PC-9 (cell line): Measurements from ENCODE around the gene TMEM91. TPM values are rescaled to one million over a fixed set of nuclear protein-coding genes. Genes with fewer than 3 reads are reported as not detected.

Experiments used
- BruUV-seq: library from RNA; stranded (reverse); fragments of 400-500 nt; replicated peaks from 2 replicates; lab custom pipeline; 2021; lab: Mats Ljungman, UMichigan
- CTCF ChIA-PET: fragments of 300-600 bp; sonication (Branson Sonifier 250); formaldehyde crosslinking; loops from one replicate; lab custom pipeline; 2022; ENCODE audit warnings: antibody characterized with exemption; lab: Charles Lee
- POLR2A ChIA-PET: fragments of 300-600 bp; sonication (Branson Sonifier 250); formaldehyde crosslinking; loops from one replicate; lab custom pipeline; 2022; ENCODE audit warnings: antibody characterized with exemption; ENCODE audit not compliant: unreplicated experiment; lab: Charles Lee
- DNase-seq, 2 experiments: peaks; one replicate each; pipeline versions ENCODE4 v3.0.0 to v3.0.0-alpha.2; 2015 to 2022; ENCODE audit warnings: mixed read lengths in 1 of 2
- H2AFZ ChIP-seq: fragments of 200-600 bp; sonication (generic); 2 replicates; pipeline ENCODE4 v1.8.1; 2017; ENCODE audit warnings: antibody characterized with exemption
- H3F3A ChIP-seq: fragments of 200-600 bp; sonication (generic); 2 replicates; pipeline ENCODE4 v1.8.1; 2017; ENCODE audit warnings: antibody characterized with exemption, mild to moderate bottlenecking, low read depth; ENCODE audit not compliant: insufficient read depth
- H3K27ac ChIP-seq: fragments of 200-600 bp; sonication (generic); 2 replicates; pipeline ENCODE4 v1.6.1; 2016; ENCODE audit warnings: mixed run types
- H3K27me3 ChIP-seq: fragments of 200-600 bp; sonication (generic); 2 replicates; pipeline ENCODE4 v1.6.1; 2016; ENCODE audit warnings: low read depth, mixed run types; ENCODE audit not compliant: insufficient read depth
- H3K36me3 ChIP-seq: fragments of 200-600 bp; sonication (generic); 2 replicates; pipeline ENCODE4 v1.6.1; 2016; ENCODE audit warnings: low read depth, mixed run types
- H3K4me1 ChIP-seq: fragments of 200-600 bp; sonication (generic); replicated peaks from 2 replicates; pipeline ENCODE4 v1.6.1; 2016; ENCODE audit warnings: mixed run types; ENCODE audit not compliant: insufficient read depth
- H3K4me2 ChIP-seq: fragments of 200-600 bp; sonication (generic); 2 replicates; pipeline ENCODE4 v1.6.1; 2017; ENCODE audit warnings: mixed run types
- H3K4me3 ChIP-seq: fragments of 200-600 bp; sonication (generic); 2 replicates; pipeline ENCODE4 v1.6.1; 2016; ENCODE audit warnings: mixed run types
- H3K79me2 ChIP-seq: fragments of 200-600 bp; sonication (generic); 2 replicates; pipeline ENCODE4 v1.6.1; 2017; ENCODE audit warnings: low read depth, mixed run types
- H3K9me2 ChIP-seq: fragments of 200-600 bp; sonication (generic); 2 replicates; pipeline ENCODE4 v1.8.1; 2017; ENCODE audit warnings: mild to moderate bottlenecking; ENCODE audit not compliant: insufficient read depth
- H3K9me3 ChIP-seq: fragments of 200-600 bp; sonication (generic); 2 replicates; pipeline ENCODE4 v1.8.1; 2016; ENCODE audit warnings: low read depth; ENCODE audit not compliant: insufficient read depth
- H4K20me1 ChIP-seq: fragments of 200-600 bp; sonication (generic); 2 replicates; pipeline ENCODE4 v1.8.1; 2017; ENCODE audit not compliant: insufficient read depth
- CTCF ChIP-seq: fragments of 200-600 bp; sonication (generic); conservative IDR thresholded peaks from 2 replicates; pipeline ENCODE4 v1.6.1; 2017; ENCODE audit warnings: mixed run types, antibody characterized with exemption, mild to moderate bottlenecking, moderate library complexity
- EZH2 ChIP-seq: fragments of 200-600 bp; sonication (generic); IDR thresholded peaks from 2 replicates; pipeline ENCODE4 v1.8.0; 2017; ENCODE audit warnings: antibody characterized with exemption, low read depth
- intact Hi-C: fragments of 100-400 bp; cut with micrococcal nuclease; formaldehyde crosslinking; loops from one replicate; pipeline ENCODE4 v1.10.0; 2022; ENCODE audit not compliant: unreplicated experiment
- total RNA-seq: library from RNA; stranded (reverse); gene quantifications from 2 replicates; pipeline ENCODE4 v1.2.3, GENCODE V29; 2021

TMEM91 gene
- total RNA-seq, 1 experiment from 2014 or later = 21.9 TPM

GRCh38 chr19:41399525-41399924, 23.2 kb downstream of the TMEM91 start:
- Histone ChIP-seq H2AFZ (no peak overlapping the region), H4K20me1 (no peaks in the 10 kb centered on the region; the same call in 1 of the 2 replicates), H3K27me3 (no peaks in the 10 kb centered on the region), H3K36me3 (no peaks in the 10 kb centered on the region), H3K4me1 (peaks cover 19% of the 10 kb centered on the region), H3K9me2 (no peaks in the 10 kb centered on the region), H3K27ac (no peak overlapping the region), H3K79me2 (peaks cover 42% of the 10 kb centered on the region), H3K9me3 (no peaks in the 10 kb centered on the region), H3K4me2 (no peak overlapping the region), H3K4me3 (no peak overlapping the region), H3F3A (no peaks in the 10 kb centered on the region; the same call in 1 of the 2 replicates)
- DNase-seq = no peak
- BruUV-seq = no TSS peak
- POLR2A ChIA-PET = no interaction called here
- intact Hi-C loops = no loop called here
- CTCF ChIA-PET = no interaction called here
- TF ChIP-seq EZH2 = no peak
- TF ChIP-seq CTCF = no peak

GRCh38 chr19:41401483-41401882, 25.1 kb downstream of the TMEM91 start:
- H3K27ac ChIP-seq = no peak overlapping the region
- no peaks in the 10 kb centered on the region for H3K9me3 ChIP-seq
- intact Hi-C loops = no loop called here
- no peak overlapping the region for H2AFZ ChIP-seq
- POLR2A ChIA-PET = no interaction called here
- H3K4me2 ChIP-seq = no peak overlapping the region
- TF ChIP-seq EZH2 (no peak), CTCF (no peak)
- no TSS peak for BruUV-seq
- H3K36me3 ChIP-seq = no peaks in the 10 kb centered on the region
- no peak overlapping the region for H3K4me3 ChIP-seq
- H3K4me1 ChIP-seq = peaks cover 10% of the 10 kb centered on the region
- H3K27me3 ChIP-seq = no peaks in the 10 kb centered on the region
- CTCF ChIA-PET = no interaction called here
- no peak for DNase-seq
- H4K20me1 ChIP-seq = no peaks in the 10 kb centered on the region; the same call in 1 of the 2 replicates
- H3F3A ChIP-seq = no peaks in the 10 kb centered on the region
- H3K79me2 ChIP-seq = peaks cover 25% of the 10 kb centered on the region
- no peaks in the 10 kb centered on the region for H3K9me2 ChIP-seq

GRCh38 chr19:41402010-41402409, 25.7 kb downstream of the TMEM91 start:
- Histone ChIP-seq H3K36me3 (no peaks in the 10 kb centered on the region), H3K27me3 (no peaks in the 10 kb centered on the region), H4K20me1 (no peaks in the 10 kb centered on the region; the same call in 1 of the 2 replicates), H2AFZ (no peak overlapping the region), H3K4me2 (no peak overlapping the region), H3K27ac (no peak overlapping the region), H3K79me2 (peaks cover 21% of the 10 kb centered on the region), H3K4me1 (peaks cover 10% of the 10 kb centered on the region), H3K9me3 (no peaks in the 10 kb centered on the region), H3K9me2 (no peaks in the 10 kb centered on the region), H3F3A (no peaks in the 10 kb centered on the region), H3K4me3 (no peak overlapping the region)
- TF ChIP-seq EZH2 (no peak), CTCF (no peak)
- ChIA-PET POLR2A (no interaction called here), CTCF (no interaction called here)
- intact Hi-C loops = no loop called here
- BruUV-seq = no TSS peak
- no peak for DNase-seq
